ENCODE data around the gene ZDHHC5.

- no peak for TF ChIP-seq CTCF (IDR thresholded peaks at IDR 0.05; ENCODE audit: low read length)
- TF ChIP-seq EZH2 (optimal IDR thresholded peaks at IDR 0.05; ENCODE audit: low read depth, low read length) = no peak
These were observed 15.3 kb upstream of the ZDHHC5 start for GRCh38 chr11:57652662-57653061.

Data from MM.1S (cell line).